Hematopoietic multipotent progenitor cell treated with erythropoietin and hydrocortisone succinate and interleukin-3 and kit ligand, for 15 days (in vitro differentiated cells): Measurements from ENCODE around the gene RIT2.

Experiments
- DNase-seq: peaks from one replicate; pipeline ENCODE4 v3.0.0-alpha.2; 2015; ENCODE audit warnings: low spot score

RIT2 gene

DNA sequence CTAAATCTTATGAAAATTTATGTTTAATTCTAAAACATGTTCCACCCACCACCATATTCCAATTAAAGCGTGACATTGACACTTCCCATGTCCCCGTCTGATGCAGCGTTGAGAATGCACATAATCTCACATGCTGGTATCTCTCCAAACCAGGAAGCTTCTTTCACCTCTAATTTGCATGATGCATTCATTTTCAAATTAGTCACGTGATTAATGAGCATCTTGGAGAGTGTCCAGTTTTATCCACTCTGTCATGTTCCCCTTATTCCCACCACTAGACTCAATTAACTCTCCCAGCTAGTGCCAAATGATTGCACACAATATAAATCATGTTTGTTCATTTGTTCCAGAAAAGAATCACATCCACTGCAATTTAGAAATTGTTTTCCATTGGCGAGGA, 105.8 kb downstream of the RIT2 start:
- DNase-seq = no peak

DNA sequence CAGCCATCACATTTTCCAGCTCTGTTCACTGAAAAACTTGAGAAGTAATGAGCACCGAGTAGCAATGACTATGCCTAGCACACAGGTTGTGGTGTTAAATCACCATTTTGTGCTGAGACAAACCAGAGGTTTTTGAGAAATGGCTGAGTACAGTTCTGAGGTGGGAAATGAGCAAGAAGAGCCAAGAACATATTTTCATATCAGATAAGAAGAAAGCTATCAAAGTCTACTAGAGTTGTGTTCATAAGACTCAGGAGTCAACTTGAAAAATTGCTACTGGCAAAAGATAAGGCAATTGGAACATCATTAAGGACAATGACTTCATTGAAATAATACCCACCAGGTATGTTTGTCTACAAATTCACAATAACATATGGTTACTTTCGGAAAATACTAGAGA, 108.1 kb downstream of the RIT2 start:
- DNase-seq = no peak

DNA sequence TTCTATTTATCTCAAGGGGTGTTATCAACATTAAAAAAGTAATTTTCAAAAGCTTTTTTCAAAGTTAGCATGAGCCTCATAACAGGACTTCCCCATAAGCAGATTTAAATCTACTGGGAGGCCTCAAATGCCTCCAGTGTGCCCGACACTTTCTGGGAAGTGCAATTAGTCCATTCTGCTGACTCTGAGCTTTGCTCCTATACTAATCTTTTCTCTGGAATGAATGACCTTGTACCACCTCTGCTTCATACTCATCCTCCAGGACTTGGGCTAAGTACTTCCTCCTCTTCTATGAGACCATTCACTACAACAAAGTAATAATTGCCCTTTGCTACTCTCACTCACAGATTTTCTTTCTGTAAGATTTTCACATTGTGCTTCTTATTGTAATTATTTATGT, 111.1 kb downstream of the RIT2 start:
- no peak for DNase-seq

DNA sequence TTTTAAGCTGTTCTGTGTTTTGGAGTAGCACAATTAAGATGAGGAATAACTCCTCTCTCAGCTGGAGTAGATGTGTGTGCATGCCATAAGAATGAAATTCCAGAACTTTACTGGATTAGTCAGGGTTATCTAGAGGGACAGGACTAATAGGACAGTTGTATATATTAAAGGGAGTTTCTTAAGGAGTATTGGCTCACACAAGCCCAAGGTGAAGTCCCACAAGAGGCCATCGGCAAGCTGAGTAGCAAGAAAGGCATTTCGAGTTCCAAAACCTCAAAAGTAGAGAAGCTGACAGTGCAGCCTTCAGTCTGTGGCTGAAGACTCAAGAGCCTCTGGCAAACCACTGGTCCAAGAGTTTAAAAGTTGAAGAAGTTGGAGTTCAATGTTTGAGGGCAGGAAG, 113.7 kb downstream of the RIT2 start:
- DNase-seq = no peak

DNA sequence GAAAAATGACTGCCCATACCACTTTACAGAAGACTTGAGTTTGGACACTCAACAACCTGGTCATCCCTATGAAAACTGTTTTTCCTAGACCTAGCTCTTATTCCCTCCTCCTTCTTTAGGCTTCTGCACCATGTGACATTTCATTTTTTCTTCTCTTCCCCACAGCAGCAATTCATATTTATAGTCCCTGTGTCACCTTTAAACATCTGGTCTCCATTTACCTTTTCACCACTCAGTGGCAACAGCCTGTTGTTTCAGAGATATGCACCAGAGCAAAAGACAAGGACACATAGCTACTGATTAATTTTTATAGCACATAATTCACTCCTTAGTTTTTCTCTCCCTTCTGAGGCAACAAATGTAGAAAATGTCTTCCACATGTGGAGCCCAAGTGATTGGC, 118.7 kb downstream of the RIT2 start:
- no peak for DNase-seq

DNA sequence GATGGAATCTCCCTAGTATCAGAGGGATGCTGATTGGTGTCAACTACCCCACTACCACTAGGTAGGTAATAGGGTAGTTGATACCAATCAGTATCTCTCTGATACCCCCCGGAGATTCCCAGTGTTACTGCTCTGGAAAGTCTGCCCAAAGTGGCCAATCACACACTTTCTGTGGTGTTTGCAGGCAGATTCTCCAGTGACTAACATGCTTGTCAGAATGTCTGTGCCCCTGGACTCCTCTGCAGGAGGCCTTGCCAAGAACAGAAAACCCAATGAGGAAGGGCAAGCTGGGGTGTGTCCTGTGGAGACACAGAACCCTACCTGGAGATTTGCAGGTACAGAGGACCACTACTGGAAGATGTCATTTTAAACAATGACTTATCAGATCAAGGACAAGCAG, 135.1 kb downstream of the RIT2 start:
- no peak for DNase-seq

DNA sequence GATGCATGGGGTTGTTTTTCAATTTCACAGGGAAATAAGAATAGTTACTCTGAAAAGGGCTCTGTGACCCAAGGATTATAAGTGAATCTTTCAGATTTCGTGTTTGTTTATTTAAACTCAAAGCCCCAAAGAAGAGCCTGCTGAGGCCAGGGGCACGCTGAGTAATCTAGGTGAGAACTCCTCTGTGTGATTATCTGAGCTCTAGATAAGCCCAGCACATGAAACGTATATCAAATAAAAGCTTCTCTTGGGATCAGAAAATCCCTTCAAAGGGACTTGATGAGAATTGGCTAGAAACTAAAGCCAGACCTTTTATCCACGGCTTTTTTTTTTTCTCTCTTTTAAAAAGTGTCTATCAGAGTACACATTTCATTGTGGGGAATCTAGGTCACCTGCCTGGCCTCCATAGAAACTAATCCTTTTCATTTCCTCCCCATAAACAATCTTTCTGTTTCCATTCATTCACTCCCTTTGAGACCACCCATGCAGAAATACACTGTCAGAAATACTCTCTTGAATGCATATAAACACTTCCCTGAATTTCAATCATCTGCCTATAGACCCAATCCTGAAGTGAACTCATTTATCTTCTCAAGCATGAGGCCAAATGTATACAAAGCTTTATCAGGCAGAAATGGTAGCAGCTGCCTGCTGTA, 137.4 kb downstream of the RIT2 start:
- no peak for DNase-seq

DNA sequence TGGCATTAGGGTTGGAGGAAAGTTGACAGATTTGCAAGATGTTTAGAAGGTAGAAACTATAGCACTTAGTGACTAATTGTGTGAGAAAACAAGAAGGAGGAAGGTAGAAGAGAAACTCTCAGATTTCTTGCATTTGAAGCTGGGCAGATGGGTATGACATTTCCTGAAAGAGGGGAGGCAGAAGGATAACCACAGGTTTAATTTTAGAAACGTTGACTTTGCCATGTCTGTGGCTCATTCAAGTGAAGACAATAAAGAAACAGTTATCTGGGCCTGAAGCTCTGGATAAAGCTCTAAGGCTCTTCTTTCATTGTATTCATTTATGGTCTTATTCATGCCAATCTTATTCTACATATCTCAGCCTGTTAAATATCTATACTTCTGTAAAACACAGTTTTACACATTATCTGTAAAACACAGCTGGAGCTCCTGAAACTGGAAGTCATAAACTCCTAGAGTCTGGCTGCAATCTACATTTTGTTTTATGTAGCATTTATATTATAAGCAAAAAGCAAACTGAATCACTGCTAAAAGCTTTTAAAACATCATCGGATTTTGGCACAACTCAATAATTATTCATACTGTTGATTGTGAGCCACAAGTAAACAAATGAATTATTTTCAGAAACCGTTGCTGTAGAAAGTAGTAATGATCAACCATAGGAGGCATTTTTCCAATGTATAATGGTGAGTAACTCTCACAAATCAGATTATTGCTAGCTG, 138.5 kb downstream of the RIT2 start:
- no peak for DNase-seq

DNA sequence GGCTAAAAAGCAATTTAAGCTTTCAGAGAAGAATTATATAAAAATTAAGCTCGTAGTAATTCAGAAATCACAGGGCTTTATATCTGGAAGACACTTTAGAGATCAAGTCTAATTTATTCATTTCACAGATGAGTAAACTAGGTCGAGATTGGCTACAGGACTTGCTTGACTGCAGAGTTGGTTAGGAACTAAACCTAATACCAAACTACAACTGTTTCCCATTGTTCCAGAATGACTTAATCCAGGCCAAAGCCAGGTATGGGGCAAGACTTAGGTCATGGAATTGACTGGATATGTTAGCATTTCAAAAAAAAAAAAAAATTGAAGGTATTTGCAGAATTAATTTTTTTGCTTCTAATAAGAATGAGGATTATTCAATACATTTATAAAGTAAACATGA, 146.1 kb downstream of the RIT2 start:
- no peak for DNase-seq

DNA sequence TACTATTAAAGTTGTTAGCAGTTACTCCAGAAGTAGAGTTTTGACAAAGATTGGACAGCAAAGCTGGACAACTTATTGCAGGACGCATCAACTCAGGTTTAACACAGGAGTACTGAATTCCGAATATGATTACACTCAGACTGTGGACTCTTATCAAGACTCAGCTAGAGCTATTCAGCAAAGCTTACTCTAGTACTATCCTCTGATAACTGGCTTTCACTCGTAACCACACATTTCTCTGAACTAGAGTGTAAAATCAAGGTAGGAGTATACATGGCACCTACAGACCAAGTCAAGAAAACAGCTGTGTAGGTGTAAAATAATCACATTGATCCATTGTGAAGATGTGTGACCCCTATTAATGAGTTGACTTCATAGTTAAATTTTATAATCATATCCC, 154.2 kb downstream of the RIT2 start:
- no peak for DNase-seq

DNA sequence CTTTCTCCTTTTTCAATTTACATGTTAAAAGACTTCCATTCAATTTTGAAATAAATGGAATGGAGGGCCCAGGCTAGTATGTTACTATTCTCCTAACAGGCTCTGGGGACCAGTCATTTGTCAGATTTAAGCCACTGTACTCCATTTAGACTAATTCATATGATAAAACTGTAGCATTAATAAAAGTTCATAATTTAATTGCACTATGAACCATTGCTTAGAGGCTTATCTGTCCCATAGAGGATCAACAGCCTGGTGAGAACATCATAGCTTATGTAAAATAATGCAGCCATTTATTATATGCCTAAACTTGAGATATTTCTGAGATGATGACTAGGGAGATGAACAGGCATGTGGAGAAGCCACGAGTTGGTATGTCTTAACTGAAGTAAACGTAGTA, 156.0 kb downstream of the RIT2 start:
- DNase-seq = no peak

DNA sequence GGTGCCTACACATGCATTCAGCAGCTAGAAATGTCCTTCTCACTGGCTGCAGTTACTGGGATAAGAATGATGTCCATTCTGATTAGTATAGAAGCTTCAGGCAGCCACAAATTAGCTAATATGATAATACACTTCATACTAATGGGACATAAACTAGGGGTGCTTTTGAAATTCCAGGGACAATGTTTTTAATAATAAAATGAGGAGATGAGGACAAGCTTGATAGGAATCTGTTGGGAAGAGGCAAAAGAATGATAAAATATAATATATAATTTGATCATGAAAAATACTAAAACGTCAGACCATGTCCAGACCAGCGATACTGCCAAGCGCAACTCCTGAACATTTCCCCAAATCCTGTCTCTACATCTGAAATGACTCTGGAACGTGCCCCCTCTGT, 157.1 kb downstream of the RIT2 start:
- DNase-seq = no peak

DNA sequence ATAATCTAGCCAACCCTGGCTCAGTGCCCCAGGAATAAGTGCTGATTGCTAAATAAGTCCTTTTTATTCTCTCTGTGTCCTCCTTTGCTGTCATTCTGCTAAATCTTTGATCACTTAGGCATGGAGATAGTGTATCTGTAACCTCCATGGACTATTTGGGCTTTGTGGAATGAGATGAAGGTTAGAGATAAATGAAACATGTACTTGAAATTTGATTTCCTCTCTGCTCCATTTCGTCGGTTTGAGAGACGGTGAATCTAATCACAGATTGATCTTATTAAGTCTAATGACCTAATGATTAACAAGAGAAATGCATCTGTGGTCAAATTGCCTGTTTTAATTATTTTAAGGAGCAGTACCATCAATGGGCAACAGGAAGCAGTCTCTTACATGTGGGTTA, 159.2 kb downstream of the RIT2 start:
- no peak for DNase-seq

DNA sequence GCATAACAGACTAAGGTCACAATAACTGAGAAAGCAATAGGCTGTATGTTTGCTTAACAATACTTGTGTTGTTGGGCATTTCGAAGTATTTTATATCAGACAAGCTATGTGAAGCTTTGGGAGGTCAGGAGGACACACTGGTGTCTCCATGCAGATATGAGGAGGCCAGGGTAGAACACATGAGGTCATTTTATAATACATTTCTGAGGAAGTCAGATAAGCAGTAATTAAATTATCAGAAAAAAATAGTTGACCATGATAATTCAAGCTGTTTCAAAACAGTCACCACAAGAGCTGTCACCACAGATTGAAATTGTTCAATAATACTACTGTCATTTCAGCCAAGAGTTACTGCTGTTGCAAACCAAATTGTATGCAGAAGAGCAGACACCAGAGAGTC, 160.6 kb downstream of the RIT2 start:
- no peak for DNase-seq

DNA sequence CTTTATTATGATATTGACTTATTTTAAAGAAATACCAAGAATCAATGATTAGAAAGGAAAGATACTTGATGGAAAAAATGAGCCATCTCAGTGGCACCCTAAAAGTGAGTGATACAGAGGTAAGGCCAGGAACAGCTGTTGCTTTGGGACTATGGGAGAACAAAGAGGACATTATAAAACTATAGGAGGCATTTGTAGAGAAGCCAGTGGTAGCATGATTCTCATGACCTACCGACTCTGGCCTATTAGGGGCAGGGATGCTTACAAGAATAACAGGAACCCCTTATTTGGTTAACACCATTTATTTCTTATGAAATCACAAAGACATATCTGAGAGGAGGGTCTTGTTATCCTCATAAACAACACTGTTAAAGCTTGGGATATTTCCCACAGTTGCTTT, 162.2 kb downstream of the RIT2 start:
- DNase-seq = no peak

DNA sequence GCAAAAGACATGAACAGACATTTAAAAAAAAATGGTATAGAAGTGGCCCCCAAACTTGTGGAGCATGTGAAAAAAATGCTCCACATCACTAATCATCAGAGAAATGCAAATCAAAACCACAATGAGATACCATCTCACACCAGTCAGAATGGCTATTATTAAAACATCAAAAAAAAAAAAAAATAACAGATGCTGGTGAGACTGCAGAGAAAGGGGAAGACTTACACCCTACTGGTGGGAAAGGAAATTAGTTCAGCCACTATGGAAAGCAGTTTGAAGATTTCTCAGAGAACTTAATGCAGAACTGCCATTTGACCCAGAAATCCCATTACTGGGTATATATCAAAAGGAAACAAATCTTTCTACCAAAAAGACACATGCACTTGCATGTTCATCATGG, 164.8 kb downstream of the RIT2 start:
- no peak for DNase-seq

DNA sequence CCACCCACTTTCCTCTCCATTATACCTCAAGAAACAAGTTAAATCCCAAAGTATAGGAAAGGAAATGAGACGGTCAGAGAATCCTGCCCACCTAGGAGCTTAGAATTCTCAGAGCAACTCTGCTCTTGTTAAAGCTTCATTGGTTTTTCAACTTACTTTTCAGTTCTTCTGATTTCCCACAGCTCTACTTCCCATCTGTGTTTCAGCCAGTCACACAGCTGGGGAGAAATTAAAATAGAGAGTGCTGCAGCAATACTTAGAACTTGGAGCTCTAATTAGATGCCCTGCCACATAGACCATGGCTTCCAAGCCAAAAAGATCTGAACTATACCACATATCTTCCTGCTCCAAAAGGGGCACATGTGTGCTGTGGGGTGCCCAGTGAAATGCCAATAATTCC, 166.7 kb downstream of the RIT2 start:
- no peak for DNase-seq

DNA sequence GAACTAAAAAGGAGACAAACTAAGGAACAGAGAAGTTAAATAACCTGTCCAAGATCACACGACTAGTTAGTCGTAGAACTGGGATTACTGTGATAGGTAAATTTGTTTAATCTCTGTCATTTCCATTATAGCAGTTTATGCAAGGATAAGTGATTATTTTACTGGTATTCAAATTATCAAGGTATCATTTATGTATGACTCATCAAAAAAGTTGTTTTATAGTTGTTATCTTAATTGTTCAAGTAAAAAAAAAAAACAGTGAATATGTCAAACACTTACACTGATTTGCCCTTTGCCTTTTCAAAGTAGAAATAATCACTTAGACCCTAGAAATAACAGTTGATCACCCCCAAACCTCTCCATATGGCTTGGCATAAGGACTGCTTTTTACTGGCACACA, 173.6 kb downstream of the RIT2 start:
- DNase-seq = no peak

DNA sequence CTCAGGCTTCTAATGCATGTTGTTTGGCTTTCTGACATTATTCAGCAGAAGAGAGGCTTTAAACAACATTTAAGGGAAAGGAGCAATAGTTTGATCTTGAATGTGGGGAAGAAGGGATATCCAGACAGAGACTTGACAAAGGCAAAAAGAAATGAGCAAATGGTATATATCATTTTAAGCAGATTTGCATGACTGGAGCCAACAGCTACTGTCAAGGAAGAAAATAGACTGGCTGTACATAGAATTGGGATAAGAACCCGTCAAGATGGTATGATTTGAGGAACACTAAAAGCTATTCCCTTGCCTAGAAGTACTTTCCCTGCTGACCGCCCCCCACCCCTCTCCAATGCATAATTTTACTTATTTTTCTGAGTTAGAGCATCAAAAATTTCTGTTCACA, 174.5 kb downstream of the RIT2 start:
- DNase-seq = no peak

DNA sequence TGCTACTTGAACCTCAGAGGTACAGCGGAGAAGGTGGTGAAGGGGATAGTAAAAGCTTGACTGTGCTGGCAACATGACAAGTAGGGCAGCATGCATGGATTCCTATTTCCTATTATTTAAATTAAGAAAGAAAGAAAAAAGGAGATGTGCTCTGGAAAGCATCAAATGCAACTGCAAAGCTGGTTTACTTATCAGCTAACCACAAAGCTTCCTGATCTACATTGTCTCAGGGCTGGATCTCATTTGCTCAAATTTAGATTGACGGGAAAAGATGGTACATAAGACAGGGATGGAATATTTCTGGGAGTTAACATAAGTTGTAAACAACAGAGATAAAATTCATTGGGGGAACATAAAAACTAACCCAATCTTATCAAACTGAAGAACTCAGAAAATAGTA, 178.0 kb downstream of the RIT2 start:
- DNase-seq = no peak

DNA sequence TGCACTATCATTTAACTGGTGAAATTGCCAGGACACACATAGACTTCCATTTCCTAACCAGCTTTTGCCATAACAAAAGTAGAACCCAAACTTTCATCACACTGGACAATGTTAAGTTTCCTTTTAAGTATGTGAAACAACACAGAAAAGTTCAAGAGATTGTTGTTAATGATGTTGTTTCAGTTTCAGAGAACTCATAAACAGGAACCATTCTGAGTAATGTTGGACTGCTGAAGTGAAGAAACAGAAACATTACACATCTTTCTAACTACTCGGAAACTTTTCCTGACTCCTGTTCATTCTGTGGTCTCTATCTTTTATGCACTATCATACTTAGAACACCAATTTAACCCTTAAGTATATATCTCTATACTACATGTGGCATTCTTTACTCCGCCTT, 179.2 kb downstream of the RIT2 start:
- DNase-seq = no peak

DNA sequence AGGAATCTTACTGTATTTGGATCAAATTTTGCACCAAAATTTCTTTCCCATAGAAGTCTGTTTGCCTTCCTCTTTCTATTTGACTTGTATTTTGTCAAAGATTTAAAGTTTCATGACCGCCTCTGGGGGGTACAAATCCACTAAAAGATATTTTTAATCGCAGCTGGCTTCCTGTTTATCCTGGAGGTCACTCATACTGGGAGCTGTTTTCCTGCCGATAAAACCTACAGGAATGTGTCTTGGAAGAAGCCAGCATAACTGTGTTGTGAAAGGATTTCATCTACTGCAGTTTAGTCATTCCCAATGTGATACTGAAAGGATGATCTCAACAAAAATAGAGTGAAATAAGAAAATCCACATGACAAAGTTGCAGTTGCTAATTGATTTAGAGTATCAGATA, 184.0 kb downstream of the RIT2 start:
- no peak for DNase-seq

DNA sequence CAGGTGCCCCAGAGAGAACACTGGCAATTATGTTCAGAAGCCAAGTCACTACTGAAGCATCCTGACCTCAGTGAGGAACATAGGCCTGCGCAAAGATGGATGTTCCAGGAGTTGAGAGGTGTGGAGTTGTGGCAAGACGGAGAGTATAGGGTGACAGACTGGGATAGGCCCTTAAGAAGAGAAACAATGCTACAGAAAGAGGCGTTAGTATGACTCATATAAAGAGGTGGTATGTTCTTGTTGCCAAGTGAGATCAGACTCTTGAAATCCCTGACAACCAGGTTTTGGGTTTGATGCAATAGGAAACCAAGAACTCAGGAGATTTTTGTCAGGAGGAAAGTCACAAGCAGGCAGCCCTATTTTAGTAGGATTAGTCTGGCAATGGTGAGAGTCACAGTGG, 185.6 kb downstream of the RIT2 start:
- no peak for DNase-seq

DNA sequence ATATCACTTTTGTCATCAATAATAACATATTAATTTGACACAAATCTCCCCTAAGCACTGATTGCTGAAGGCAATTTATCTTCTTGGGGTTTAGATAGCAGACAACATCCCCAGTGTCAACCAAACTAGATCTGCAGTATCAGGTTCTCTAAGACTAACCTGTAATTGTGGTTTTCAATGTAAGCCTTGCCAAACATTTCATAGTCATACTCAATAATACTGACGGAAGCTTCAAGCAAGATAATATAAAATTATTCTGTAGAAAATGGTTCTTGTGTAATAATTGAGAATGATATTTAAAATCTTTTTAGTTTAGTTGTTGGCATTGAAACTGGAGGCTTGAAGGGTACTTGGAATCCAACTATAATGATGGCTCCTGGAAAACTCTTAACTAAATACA, 186.3 kb downstream of the RIT2 start:
- DNase-seq = no peak
